NCI-H748 (cell line): ENCODE data around the gene TACC3.

Source experiments
- DNase-seq: peaks from one replicate; lab custom pipeline; 2025; ENCODE audit not compliant: unreplicated experiment; lab: John Stamatoyannopoulos, UW

TACC3 gene

GRCh38 chr4:1744552-1744951, 23.2 kb downstream of the TACC3 start:
- DNase-seq: no peak

- no peak for DNase-seq
These were observed 23.8 kb downstream of the TACC3 start for GRCh38 chr4:1745165-1745564.

- DNase-seq: no peak
These were observed 24.4 kb downstream of the TACC3 start for GRCh38 chr4:1745697-1746096.

GRCh38 chr4:1746265-1746691, 25.0 kb downstream of the TACC3 start:
- DNase-seq: peak; percentile 44

- DNase-seq: no peak
These were observed 25.7 kb downstream of the TACC3 start for GRCh38 chr4:1746919-1747602.

- no peak for DNase-seq
These were observed 26.3 kb downstream of the TACC3 start for GRCh38 chr4:1747603-1747967.

GRCh38 chr4:1748465-1748995, 27.2 kb downstream of the TACC3 start:
- DNase-seq: peak; percentile 49

GRCh38 chr4:1749370-1749769, 28.0 kb downstream of the TACC3 start:
- DNase-seq: no peak

- DNase-seq: no peak
These were observed 28.5 kb downstream of the TACC3 start for GRCh38 chr4:1749826-1750225.

- no peak for DNase-seq
These were observed 29.2 kb downstream of the TACC3 start for GRCh38 chr4:1750381-1751154.

GRCh38 chr4:1751155-1751918, 30.0 kb downstream of the TACC3 start:
- no peak for DNase-seq

- no peak for DNase-seq
These were observed 30.6 kb downstream of the TACC3 start for GRCh38 chr4:1751919-1752283.

GRCh38 chr4:1752284-1753041, 31.1 kb downstream of the TACC3 start:
- no peak for DNase-seq

- no peak for DNase-seq
These were observed 32.0 kb downstream of the TACC3 start for GRCh38 chr4:1753294-1753696.

GRCh38 chr4:1753697-1754311, 32.5 kb downstream of the TACC3 start:
- DNase-seq: no peak

- DNase-seq: no peak
These were observed 33.0 kb downstream of the TACC3 start for GRCh38 chr4:1754336-1754735.

- no peak for DNase-seq
These were observed 34.0 kb downstream of the TACC3 start for GRCh38 chr4:1755297-1755696.

- DNase-seq: no peak
These were observed 34.8 kb downstream of the TACC3 start for GRCh38 chr4:1756079-1756478.

GRCh38 chr4:1756893-1757779, 35.8 kb downstream of the TACC3 start:
- DNase-seq: no peak

- no peak for DNase-seq
These were observed 36.5 kb downstream of the TACC3 start for GRCh38 chr4:1757836-1758235.
